HG02870 (cell line): Measurements from ENCODE around the gene GALK1.

ENCODE experiments used
- ATAC-seq: cut with Tn5 transposase; IDR thresholded peaks from one replicate; pipeline ENCODE4 v1.9.1; 2021; ENCODE audit warnings: mild to moderate bottlenecking, moderate library complexity; ENCODE audit not compliant: unreplicated experiment

The GALK1 gene

DNA sequence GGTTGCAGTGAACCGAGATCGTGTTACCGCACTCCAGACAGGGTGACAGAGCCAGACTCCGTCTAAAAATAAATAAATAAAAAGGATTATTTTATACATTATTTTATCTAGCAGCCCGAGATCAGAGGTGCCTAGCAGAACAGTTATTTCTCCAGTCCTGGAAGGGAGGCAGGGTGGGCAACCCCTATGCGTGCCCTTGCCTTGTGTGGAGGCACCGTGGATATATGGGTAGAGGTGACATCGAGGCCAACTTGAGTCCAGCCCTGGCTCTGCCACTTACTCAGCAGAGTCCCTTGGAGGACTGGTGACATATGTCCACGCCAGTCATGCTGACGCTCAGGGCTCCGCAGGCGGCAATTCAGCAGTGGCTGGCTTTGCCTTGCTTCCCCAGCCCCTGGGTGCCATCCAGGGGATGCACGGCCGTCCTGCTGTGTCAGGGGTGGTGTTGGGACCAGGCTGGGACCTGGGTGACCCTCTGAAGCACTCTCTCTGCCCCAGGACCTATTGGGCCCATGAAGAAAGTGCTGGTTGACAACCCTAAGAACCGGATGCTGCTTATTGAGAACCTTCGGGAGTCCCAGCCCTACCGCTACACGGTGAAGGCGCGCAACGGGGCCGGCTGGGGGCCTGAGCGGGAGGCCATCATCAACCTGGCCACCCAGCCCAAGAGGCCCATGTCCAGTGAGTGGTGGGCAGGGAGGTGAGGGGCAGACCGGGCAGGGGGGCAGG is 13.2 kb downstream of the GALK1 start:
- ATAC-seq: no peak

GRCh38 chr17:75750661-75751423 is 14.2 kb downstream of the GALK1 start:
- no peak for ATAC-seq

- no peak for ATAC-seq
Measured at GRCh38 chr17:75749545-75750389, 15.2 kb downstream of the GALK1 start.

DNA sequence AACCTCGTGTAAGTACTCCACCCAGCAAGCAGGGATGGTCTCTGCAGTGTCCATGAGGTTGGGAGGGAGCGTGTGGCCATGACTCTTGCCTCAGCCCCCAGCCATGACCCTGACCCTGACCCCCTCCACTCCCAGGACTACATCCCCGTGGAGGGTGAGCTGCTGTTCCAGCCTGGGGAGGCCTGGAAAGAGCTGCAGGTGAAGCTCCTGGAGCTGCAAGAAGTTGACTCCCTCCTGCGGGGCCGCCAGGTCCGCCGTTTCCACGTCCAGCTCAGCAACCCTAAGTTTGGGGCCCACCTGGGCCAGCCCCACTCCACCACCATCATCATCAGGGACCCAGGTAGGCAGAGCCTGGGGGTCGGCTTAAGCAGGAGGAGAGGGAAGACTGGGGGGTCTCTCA is 16.3 kb downstream of the GALK1 start:
- ATAC-seq: no peak

DNA sequence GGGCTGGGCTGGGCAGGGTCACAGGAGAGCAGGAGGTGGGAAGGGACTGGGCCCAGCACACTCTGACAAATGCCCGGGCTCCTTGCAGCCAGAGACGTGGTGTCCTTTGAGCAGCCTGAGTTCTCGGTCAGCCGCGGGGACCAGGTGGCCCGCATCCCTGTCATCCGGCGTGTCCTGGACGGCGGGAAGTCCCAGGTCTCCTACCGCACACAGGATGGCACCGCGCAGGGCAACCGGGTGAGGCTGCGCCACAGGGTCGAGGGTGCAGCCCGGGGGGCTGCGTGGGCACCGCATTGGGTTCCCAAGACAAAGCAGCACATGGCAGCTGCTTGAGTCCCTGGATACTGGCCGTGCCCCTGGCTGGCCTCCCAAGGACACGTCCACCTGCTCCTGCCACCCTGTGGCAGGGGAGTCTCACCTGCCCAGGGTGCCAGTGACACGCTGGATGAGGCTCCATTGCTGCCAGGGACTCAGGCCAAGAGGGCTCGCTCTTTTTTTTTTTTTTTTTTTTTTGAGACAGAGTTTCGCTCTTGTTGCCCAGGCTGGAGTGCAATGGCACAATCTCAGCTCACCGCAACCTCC is 21.3 kb downstream of the GALK1 start:
- no peak for ATAC-seq

GRCh38 chr17:75742337-75742736 is 22.7 kb downstream of the GALK1 start:
- ATAC-seq: no peak

GRCh38 chr17:75740631-75741077 is 24.3 kb downstream of the GALK1 start:
- ATAC-seq: no peak

GRCh38 chr17:75740215-75740614 is 24.8 kb downstream of the GALK1 start:
- no peak for ATAC-seq

DNA sequence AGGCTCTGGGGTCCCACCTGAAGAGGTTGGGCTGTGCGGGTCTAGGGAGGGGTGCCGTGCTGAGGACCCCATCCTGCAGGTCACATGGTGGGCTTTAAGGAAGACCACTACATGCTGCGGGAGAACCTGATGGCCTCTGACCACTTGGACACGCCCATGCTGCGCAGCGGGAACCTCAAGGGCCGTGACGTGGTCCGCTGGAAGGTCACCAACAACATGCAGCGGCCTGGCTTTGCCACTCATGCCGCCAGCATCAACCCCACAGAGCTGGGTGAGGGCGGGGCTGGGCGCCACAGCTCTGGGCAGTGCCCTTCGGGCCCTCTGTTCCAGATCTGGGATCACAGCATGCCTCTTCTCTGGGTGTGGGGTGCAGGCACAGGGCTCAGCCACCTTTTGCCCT is 25.2 kb downstream of the GALK1 start:
- no peak for ATAC-seq

DNA sequence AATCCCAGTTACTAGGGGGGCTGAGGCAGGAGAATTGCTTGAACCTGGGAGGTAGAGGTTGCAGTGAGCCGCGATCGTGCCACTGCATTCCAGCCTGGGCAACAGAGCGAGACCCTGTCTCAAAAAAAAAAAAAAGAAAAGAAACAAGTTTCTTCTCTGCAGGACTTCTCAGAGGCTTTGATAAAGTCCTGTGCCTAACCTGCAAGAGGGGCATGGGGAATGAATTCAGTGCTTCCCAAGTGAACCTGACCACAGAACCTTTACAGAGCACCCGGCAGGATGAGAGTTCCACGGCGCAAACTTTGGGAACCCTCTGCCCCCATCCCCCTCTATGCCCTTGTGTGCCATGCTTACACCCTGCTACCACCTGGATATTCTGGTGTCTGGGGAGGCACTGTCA is 25.8 kb downstream of the GALK1 start:
- no peak for ATAC-seq

DNA sequence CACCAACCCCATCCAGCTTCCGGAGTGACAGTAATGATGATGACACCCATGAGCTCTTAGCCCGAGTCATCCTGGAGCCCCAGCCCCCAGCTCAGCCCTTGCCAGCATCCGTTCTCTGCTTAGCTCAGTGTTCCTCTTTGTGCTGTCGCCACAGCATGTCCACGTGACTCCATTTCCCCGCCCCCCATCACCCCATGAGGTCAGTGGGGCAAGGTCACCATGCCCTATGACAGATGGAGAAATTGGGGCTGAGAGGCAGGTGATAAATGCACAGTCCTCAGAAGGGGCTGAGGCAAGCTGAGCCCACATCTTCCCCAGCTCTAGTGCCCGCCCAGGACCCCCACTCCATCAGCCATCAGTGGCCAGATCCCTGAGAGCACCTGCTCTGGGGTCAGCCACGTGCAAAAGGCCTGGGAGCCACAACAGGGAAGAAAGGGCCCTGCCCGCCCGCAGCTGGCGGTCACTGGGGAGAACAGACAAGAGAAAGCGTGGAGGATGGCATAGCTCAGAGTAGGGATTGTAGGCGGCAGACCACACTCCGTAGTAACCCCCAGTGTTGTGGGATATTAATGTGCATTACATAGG is 26.7 kb downstream of the GALK1 start:
- ATAC-seq: no peak

GRCh38 chr17:75737133-75737962 is 27.6 kb downstream of the GALK1 start:
- ATAC-seq: no peak

DNA sequence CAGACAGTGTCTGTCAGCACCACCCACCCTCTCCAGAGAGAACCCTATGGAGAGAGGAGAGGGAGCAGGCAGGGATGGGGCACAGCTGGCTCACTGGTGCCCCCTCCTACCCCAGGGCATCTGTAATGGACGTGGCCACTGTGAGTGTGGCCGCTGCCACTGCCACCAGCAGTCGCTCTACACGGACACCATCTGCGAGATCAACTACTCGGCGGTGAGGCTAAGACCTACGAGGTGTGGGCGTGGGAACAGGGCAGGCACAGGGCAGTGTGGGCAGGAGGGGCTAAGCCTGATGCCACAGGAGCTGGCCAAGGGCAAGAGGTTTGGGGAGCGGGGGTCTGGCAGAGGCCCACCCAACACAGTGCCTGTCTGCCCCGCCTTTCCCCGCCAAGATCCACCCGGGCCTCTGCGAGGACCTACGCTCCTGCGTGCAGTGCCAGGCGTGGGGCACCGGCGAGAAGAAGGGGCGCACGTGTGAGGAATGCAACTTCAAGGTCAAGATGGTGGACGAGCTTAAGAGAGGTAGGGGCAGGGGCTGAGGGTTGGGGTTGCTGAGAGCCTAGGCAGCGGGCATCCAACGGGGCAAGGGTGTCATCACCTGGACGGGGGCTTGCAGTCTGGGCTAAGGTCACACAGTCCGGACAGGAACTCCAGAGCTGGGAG is 28.7 kb downstream of the GALK1 start:
- no peak for ATAC-seq

GRCh38 chr17:75734674-75735294 is 30.2 kb downstream of the GALK1 start:
- no peak for ATAC-seq

DNA sequence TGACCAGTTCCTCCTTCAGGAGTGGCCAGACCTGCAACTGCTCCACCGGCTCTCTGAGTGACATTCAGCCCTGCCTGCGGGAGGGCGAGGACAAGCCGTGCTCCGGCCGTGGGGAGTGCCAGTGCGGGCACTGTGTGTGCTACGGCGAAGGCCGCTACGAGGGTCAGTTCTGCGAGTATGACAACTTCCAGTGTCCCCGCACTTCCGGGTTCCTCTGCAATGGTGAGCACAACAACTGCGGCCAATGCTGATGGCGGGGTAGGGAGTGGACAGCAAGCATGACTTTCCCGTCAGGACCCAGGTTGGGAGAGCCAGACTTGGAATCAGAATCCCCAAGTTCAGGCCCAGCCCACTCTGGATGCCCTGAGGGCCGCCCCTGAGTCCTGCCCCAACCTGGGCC is 31.5 kb downstream of the GALK1 start:
- no peak for ATAC-seq

DNA sequence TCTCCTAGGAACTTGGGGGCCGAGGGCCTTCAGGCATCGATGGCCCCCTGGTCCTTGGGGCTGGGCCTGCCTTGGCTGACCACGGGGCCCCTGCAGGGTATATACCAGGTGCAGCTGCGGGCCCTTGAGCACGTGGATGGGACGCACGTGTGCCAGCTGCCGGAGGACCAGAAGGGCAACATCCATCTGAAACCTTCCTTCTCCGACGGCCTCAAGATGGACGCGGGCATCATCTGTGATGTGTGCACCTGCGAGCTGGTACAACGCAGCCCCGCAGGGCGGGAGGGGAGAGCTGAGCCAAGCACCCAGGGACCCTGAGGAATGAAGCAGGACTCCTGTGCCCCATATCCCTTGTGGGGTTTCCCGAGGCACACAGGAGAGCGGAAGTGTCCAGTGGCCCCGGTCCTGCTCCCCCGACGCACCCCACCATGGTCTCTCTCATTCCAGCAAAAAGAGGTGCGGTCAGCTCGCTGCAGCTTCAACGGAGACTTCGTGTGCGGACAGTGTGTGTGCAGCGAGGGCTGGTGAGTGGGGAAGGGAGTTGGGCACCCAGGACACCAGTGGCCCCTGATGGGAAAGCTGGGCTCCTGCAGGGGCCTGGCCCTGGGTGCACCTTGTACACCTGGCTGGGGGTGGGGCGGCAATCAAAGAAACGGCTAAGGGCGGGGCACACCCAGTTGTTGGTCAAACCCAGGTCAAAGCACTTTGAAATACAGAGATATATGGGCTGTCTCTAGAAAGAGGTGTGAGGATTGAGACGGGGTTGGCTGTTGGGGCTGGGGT is 33.1 kb downstream of the GALK1 start:
- no peak for ATAC-seq

DNA sequence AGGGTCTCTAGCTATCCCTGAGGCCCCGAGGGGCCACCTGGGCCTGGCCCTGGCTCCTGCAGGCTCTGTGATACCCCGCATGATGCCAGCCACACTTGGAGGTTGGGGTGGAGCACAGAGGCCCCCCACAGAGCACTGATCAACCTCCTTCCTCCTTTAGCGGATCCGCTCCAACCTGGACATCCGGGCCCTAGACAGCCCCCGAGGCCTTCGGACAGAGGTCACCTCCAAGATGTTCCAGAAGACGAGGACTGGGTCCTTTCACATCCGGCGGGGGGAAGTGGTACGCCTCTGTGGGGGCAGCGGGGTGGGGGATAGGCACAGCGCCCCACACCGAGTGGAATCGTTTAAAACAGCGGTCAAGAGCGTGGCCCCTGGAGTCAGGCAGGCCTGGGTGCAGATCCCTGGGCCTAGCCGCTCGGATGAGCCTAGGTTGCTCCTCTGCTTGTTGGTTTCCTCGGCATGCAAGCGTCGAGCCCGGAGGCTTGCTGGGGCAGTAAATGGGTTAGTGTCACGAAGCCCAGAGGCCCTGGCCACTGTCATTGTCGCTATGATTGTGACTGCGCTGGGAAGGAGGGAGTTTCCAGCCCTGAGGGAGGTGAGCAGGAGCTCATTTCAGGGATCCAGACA is 33.8 kb downstream of the GALK1 start:
- ATAC-seq: no peak

DNA sequence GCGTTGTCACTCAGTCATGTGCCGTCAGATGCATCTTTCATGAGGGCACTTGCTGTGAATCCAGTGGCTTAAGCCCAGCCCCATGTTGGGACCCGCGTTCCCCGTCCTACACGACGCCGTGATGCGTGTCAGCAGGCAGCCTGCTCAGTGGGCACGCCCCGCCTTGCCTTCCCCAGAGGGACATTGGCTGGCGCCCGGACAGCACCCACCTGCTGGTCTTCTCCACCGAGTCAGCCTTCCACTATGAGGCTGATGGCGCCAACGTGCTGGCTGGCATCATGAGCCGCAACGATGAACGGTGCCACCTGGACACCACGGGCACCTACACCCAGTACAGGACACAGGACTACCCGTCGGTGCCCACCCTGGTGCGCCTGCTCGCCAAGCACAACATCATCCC is 34.9 kb downstream of the GALK1 start:
- ATAC-seq: no peak
